ENCODE data around the gene PLEKHH1. TPM values are rescaled to one million over a fixed set of nuclear protein-coding genes. Genes with fewer than 3 reads are reported as not detected.
A peak's percentile ranks its signal among the peaks of the same experiment; 100 is the strongest.
"Not testable (repeated sequence)": the region's sequence is repeated elsewhere in the genome, so short reads cannot be mapped to it uniquely, and the experiment has no call there.

Gene PLEKHH1
- total RNA-seq, 1 donor, result 0.27 TPM

DNA sequence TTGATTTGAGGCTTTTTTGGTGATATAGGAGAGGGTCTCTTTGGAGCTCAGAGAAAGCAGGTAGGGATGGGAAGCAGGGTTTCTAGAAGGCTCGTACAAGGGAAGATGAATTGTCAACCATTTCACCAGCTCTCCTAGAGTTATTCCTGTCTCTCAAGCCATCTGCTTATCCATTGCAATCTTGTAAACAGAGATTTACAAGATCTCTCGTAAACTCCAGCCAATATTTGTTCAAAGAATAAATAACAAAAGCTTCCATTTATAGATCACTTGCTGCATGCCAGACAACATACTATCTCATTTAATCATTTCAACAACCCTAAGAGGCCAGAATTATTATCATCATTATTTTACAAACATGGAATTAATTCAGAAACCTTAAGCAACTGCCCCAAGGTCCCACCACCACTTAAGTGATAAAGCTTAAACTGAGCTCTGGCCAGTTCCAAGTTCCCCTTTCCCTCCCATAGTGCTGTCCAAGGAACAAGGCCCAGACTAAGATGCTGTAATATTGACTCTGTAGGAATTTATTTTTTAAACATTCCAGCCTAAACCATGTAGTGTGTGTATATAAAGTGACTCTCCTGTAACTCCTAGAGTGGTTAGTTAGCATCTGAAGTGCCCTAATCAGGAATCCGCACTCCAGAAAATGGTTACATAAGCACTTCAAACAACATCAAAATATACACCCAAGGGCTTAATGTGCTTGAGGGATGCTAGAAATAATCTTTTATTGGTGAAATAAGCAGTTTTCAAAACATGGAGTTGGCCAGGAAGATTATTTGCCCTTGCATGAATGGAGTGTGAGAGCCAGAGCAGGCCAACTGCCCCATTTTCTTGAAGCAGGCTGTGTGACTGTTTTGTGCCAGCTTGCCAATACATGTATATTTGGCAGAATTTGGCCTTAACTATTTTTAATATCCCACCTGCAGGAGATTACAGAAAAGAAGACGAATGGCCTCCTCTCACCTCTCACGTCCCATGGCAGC is 2.8 kb upstream of the PLEKHH1 start:
- no peak for DNase-seq (ENCODE audit: low read depth in 2 of 3, low spot score in 2 of 3)

DNA sequence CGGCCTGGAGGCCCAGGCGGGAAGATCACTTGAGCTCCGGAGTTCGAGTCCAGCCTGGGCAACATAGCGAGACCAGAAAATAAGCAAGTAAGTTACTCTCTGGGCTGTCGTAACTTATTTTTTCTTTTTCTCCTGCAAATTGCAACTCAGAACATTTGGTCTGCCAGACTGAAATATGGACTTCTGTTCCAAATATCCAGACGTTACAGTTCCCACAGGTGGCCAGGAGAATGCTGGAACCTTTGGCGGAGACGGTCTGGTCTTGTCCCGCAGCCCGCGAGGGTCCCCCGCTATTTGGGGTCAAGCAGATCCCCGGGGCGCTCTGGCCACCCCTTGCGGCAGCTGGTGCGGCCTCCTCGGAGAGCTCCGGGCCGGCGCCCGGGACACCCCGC is 488 bp upstream of the PLEKHH1 start:
- DNase-seq (ENCODE audit: low read depth in 2 of 3, low spot score in 2 of 3), result no peak

DNA sequence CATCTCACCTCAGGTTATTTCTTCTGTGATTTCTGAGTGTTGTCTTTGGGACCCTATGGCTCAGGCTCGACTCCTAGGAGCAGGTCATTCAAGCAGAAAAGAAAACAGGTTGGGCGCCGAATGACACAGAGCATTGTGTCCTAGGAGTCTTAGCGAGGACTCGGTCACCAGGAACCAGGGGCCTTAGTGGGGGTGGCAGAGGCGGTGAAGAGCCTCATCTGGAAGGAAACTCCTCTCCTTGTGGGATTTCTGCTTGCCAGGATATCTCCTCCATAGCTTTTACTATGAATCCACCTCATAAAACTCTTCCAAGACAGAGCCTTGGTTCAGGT is 630 bp downstream of the PLEKHH1 start:
- DNase-seq (ENCODE audit: low read depth in 2 of 3, low spot score in 2 of 3), result no peak

DNA sequence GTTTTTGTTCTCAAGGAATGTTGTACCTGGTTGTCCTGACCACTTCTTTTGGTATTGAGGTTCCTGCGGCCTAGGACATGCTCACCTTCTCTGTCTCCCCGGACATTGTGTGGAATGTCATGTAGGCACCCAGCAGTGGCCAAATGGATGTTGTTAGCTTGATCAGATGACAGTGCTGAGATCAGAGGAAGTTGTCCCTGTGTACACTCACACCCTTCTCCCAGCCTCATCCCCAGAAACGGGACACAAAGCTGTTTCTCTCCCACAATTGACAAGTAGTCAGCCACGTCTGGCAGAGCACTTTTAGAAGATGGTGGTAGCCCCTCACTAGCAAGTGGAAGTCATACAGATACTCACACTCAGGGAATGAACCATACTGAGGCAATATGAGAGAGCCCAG is 3.0 kb downstream of the PLEKHH1 start:
- DNase-seq (ENCODE audit: low read depth in 2 of 3, low spot score in 2 of 3), result no peak

DNA sequence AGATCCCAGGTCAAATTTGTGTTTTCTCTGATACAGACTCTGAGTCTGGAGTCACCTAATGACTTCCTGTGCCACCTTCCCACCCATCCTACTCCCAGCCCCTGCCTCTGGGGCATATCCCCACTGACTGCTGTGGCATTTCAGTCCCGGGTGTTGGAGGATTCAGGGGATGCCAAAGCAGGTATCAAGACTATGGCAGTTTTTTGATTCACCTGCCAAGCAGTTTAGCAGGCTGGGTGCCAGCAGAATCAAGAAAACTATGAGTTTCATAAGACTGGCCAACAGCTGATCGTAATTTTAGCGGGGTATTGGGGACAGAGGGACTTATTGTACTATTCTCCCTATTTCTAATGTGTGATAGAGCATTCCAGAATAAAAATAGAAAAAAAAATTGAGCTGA is 4.6 kb downstream of the PLEKHH1 start:
- no peak for DNase-seq (ENCODE audit: low read depth in 2 of 3, low spot score in 2 of 3)

DNA sequence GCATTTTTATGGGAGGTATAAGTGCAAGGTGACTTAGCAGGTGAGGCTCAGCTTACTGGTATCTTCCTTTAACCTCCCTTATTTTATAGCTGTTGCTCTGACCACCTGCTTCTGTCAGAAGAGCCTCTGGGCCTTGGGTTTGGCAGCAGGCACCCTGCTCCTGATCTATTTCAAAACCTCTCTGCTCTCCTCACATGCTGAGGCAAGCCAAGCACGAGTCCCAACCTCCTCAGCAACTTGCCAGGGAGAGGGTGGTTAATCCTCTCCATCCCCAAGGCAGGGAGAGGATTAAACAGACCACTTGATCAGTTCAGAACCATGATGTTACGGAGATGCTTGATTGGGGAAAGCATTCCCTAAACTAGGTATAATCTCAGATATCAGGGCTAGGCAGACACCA is 5.4 kb downstream of the PLEKHH1 start:
- no peak for DNase-seq (ENCODE audit: low read depth in 2 of 3, low spot score in 2 of 3)

DNA sequence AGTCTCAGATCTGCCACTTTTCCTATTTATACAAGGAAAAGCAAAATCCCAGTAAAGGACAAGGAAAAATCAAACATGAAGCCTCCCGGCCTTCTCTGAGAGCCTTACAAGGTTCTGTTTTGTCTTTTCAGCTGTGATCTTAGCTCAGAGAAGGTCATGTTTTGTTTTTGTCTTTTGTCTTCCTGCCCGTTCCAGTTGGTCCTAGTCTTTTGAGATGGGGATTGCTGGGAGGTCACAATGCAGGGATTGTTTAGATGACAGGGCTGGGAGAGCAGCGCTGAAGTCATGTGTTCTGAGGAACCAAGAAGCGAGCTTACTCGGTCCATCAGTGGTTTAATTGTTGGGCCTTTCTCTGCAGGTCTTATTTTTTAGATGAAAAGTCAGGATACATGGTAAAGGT is 6.0 kb downstream of the PLEKHH1 start:
- DNase-seq (ENCODE audit: low read depth in 2 of 3, low spot score in 2 of 3), result no peak

DNA sequence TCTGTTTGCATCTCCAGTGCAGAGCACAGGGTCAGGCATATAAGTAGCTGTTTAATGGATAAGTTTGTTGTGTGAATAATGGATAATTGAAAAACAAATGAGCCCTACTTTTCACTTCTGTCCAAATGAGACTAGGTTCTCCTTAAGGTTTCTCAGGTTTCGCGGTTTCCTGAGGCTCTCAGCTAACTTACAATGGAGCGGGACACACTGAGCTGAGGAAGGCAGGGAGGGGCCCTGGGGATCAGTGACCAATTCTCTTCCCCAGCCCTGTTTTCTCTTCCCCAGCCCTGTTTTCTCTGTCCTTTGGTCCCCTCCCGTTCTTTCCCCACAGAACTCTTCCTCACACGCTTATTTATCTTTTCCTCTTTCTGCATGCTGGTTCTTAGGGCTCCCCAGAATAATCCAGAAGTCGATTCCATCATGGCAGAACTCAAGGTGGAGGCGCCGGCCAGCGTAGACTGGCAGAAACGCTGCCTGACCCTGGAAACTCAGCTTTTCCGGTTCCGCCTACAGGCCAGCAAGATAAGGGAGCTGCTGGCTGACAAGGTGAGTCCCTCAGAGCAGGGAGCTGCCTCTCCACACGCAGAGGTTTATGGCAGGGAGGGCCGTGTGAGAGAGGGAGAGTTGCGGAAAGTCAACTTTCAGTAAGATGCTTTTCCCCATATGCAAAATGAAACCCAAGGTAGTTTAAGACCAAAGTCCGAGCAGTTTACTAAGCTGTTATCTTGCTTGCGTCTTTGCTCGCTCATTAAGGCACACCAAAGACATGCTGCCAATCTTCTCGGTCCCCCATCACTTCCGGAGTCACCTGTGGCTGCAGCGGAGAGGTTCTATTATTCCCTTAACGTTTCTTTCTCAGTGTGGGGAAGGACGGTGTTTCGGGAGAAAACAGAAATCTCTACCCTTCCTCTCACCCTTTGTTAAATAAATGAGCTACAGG is 8.6 kb downstream of the PLEKHH1 start:
- no peak for DNase-seq (ENCODE audit: low read depth in 2 of 3, low spot score in 2 of 3)

DNA sequence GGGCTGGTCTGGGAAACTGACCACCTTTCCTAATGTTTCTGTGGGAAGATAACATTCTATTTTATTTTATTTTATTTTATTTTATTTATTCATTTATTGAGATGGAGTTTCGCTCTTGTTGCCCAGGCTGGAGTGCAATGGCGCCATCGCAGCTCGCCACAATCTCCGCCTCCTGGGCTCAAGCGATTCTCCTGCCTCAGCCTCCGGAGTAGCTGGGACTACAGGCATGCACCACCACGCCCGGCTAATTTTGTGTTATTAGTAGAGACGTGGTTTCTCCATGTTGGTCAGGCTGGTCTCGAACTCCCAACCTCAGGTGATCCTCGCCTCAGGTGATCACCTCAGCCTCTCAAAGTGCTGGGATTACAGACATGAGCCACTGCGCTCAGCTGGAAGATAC is 9.5 kb downstream of the PLEKHH1 start:
- not testable (repeated sequence) for DNase-seq (ENCODE audit: low read depth in 2 of 3, low spot score in 2 of 3)

DNA sequence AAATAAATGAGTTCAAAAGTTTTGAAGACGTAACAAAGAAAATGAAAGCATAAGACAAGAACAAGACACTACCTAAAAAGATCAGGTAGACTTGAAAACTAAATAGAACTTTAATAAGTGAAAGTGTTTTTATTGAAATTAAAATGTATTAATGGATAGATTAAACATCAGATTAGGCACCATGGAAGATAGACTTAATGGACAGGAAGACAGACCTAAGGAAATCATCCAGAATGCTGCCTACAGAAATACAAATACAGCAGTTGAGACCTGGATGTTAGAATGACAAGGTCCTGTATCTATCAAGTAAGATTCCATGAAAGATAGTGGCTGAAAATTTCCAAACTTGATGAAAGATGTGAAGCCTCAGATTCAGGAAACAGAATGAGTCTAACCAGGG is 11.5 kb downstream of the PLEKHH1 start:
- DNase-seq (ENCODE audit: low read depth in 2 of 3, low spot score in 2 of 3), result no peak

DNA sequence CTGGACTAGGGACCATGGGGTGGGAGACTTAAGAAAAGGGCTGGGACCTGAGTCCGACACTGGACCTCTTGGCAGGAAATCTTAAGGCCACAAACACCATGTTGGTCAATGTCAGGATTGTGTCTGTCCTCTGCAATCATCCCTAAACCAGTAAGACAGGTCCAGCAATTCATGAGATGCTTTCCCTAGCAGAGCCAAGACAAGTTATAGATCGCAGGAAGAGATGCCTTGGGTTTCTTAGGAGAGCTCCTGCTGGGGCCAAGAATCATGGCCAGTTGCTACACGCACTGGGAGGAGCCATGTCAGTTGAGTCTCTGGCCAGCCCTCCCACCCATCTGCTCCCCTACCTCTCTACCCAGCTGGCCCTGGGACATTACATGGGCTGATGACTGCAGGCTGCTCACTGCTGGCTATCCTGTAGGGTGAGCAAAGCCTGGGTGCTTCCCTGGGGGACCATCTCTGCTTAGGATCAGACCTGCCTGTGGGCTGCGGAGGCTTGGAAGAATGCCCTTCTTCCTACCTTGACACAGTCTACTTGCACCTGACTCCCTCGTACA is 14.2 kb downstream of the PLEKHH1 start:
- no peak for DNase-seq (ENCODE audit: low read depth in 2 of 3, low spot score in 2 of 3)

DNA sequence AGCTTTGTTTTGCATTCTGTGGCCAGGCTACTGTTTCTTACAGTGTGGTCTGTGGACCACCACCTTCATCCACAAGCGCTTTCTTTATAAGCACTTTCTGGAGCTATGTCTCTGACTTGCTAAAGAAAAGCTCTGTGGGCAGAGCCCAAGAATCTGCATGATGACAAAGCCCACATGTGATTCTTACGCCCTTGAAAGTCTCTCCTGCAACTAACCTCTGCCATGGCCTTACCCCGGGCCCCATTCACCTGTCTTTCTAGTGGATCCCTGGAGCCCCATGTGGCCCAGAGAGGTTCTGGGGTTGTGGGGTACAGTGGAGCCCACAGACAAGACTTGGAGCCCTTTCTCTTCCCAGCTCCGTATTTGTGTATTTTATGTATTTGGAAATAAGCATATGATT is 16.6 kb downstream of the PLEKHH1 start:
- DNase-seq (ENCODE audit: low read depth in 2 of 3, low spot score in 2 of 3), result no peak

DNA sequence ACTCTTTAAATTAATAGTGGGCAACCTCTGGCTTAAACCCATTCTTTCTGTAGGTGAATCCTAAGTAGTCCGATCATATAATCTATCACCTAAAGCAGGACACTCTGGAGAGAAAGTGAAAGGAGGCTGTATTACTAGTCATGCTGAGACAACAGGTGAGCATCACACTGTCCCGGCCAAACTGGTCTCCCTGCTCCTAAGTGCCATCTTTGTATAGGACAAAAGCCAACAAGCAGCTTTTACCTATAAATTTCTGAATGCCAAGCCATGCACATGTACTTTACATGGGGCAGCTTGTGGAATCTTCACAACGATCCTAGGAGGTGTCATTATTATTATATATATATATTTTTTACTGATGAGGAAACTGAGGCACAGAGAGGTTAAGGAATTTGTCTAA is 18.0 kb downstream of the PLEKHH1 start:
- no peak for DNase-seq (ENCODE audit: low read depth in 2 of 3, low spot score in 2 of 3)

DNA sequence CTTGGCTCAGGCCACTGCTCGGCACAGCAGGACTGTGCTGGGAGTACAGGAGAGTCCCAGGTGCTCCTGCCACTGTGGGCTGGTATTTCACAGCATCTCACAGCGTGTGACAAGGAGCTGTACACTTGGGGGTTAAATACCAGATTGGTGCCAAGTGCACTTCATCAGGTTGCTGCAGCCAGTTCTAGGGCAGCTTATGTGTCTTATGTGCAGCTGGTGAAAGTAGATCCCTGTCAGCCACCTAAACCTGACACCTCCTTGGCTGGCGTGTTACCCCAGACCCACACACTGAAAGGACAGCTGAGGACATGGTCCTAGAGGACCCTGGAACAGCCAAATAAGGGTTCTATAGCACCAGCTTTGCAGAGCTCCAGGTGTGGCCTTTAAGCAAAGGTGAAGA is 18.9 kb downstream of the PLEKHH1 start:
- no peak for DNase-seq (ENCODE audit: low read depth in 2 of 3, low spot score in 2 of 3)

DNA sequence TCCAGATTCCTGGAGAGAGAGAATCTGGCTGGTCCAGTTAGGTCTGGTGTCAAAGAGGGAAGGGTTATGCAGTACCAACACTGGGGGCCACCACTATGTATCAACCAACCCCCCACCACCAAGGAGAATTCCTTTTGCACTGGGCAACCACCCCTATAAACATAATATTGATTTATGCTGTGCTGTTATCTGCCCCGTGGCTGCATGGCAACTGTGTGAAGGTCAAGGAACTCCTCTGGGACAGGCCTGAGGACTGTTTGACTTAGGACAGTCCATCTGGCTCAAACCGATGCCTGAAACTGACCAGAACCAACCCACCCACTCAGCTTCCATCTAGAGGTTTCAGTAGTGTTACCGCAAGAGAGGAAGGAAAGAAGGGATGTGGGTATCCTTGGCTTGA is 20.5 kb downstream of the PLEKHH1 start:
- DNase-seq (ENCODE audit: low read depth in 2 of 3, low spot score in 2 of 3), result no peak

DNA sequence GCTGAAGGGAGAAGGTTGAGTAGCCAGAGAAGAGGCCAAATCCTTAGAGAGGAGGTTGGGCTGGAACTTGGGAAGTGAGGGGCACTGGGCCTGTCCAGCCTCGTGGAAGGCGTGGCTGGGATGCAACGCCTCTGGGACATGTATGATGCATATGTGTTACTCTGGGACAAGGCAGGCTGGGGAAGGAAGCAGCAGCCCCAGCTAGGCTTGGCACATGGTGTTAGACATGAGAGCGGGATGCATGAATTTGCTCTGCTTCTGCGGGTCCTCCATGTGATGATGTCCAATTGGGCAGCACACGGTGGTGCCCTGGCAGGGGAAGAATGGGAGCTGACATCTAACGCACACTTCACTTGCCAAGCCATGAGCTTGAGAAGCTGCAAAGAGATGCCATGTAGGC is 21.3 kb downstream of the PLEKHH1 start:
- no peak for DNase-seq (ENCODE audit: low read depth in 2 of 3, low spot score in 2 of 3)

DNA sequence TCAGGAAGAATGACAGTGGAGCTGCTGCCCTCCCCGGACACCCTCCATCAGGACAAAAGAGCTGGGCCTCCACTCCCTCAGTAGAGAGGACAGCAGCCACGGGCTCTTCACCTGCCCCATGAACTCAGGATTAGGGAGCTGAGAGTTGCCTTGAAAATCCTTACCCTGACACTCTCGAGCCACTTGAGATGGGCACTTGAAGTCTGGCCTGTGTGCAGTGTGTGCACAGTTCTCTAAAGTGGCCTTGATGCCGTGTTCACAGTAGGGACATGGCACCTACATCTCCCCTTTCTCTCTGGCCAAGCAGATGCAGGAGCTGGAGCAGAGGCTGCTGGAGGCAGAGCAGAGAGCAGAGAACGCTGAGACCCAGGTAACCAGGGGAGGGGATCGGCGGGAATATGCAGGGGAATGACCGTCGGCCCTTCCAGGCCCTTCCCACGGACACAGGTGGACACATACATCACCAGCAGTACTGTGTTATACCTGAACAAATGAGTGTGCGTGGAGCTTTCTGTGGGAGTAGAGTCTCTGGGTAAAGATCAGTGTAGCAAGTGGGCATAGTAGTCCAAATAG is 22.5 kb downstream of the PLEKHH1 start:
- DNase-seq (ENCODE audit: low read depth in 2 of 3, low spot score in 2 of 3), result no peak

DNA sequence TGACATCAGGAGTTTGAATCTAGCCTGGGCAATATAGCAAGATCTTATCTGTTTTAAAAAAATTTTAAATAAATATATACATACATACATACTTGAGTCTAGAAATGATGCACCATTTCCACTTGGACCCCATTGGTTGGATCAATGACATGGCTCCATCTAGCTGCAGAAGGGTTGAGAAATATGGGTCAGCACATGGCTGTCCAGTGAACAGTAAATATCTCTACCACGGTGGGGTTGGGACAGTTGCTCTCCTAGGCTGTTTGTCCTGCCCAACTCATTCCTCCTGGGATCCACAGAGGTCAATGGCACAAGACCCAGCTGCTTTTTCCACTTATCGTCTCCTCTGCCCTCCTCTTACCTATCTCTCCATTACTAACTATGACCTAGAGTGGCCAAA is 23.6 kb downstream of the PLEKHH1 start:
- DNase-seq (ENCODE audit: low read depth in 2 of 3, low spot score in 2 of 3), result no peak

DNA sequence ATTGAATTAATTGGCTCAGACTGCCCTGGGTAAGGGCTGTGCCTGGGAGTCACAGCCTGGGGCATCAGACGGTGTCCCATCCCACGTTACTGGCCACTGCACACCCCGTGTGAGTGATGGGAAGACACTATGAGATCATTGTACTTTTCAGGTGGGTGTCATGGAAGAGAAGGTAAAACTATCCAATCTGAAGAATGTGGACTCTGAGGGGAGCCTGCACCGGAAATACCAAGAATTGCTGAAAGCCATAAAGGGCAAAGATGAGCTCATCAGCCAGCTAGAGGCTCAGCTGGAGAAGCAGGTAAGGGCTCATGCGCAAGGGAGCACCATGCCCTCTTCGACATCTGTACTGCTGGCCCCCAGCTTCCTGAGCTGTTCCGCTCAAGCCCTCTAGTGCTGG is 24.0 kb downstream of the PLEKHH1 start:
- DNase-seq (ENCODE audit: low read depth in 2 of 3, low spot score in 2 of 3), result no peak

DNA sequence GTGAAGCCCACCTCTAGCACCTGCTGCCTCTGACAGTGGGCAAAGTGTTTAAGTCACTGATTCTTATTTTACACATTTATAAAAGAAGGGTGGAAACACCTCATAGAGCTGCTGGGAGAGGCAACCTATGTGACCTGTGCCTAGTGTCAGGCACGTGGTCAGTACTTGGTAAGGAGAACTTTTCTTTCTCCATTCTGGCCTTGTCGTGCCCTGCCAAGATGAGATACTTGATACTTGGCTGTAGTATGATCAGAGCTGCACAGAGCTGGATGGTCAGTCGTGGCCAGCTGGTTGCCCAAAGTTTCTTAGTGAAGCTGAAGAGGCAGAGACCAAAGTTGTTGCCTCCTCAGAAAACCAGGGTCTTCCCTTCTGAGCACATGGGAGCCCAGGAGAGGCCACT is 24.6 kb downstream of the PLEKHH1 start:
- no peak for DNase-seq (ENCODE audit: low read depth in 2 of 3, low spot score in 2 of 3)

DNA sequence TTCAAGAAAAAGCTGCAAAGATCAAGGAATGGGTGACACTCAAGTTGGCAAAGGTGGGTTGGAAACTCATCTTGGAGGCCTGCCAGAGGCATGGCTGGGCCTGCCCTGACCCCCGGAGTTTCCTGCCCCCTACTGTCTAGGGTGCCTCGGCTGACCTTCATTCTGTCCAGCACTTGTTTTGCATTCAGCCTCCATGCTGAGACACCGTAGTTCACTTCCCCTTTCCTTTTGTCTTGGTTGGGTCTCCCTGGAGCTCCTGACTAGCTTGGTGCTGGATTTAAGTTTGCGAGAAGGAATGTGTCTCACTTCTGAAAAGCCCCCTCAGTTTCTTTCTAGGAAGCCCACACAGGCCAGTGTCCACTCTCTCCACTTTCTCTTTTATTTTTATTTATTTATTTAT is 26.5 kb downstream of the PLEKHH1 start:
- peak in 1 of 3 donors; percentile 15 for DNase-seq (ENCODE audit: low read depth in 2 of 3, low spot score in 2 of 3)
